WTC11 (cell line): ENCODE measurements around the gene GSC2. TPM values are rescaled to one million over a fixed set of nuclear protein-coding genes. Genes with fewer than 3 reads are reported as not detected.

ENCODE experiments used
- ATAC-seq: fragments of 200-7000 bp; cut with Tn5 transposase; 2 replicates; pipeline ENCODE4 v1.10.0; 2021; ENCODE audit warnings: mild to moderate bottlenecking, moderate library complexity
- CTCF ChIA-PET: fragments of 300-600 bp; sonication (Branson Sonifier 250); formaldehyde crosslinking; loops from one replicate; lab custom pipeline; 2021; ENCODE audit warnings: antibody characterized with exemption; lab: Charles Lee
- POLR2A ChIA-PET: fragments of 350-600 bp; sonication (Branson Sonifier 250); formaldehyde crosslinking; loops from one replicate; lab custom pipeline; 2021; ENCODE audit warnings: antibody characterized with exemption; lab: Charles Lee
- DNase-seq: peaks from one replicate; pipeline ENCODE4 v3.0.0; 2021; ENCODE audit warnings: low spot score
- H3K27ac Mint-ChIP-seq: 2 replicates; pipeline ENCODE4 v1.8.0; 2021; ENCODE audit warnings: mixed read lengths
- H3K27me3 Mint-ChIP-seq: 2 replicates; pipeline ENCODE4 v1.8.0; 2021; ENCODE audit warnings: low read depth, mild to moderate bottlenecking, moderate library complexity, mixed read lengths
- H3K36me3 Mint-ChIP-seq: 2 replicates; pipeline ENCODE4 v1.8.0; 2021; ENCODE audit warnings: mixed read lengths
- H3K4me1 Mint-ChIP-seq: 2 replicates; pipeline ENCODE4 v1.8.0; 2022; ENCODE audit warnings: mixed read lengths
- H3K4me3 Mint-ChIP-seq: 2 replicates; pipeline ENCODE4 v1.8.0; 2021; ENCODE audit warnings: mild to moderate bottlenecking, moderate library complexity, mixed read lengths
- H3K9me3 Mint-ChIP-seq: 2 replicates; pipeline ENCODE4 v1.8.0; 2021; ENCODE audit warnings: mixed read lengths
- ATF6 ChIP-seq: sonication (generic); formaldehyde crosslinking; IDR thresholded peaks from 2 replicates; pipeline ENCODE4 v1.8.1; 2023; ENCODE audit warnings: mild to moderate bottlenecking, missing genetic modification reagents
- CTCF ChIP-seq: fragments of 200-600 bp; IDR thresholded peaks from 2 replicates; pipeline ENCODE4 v1.8.0; 2022; ENCODE audit warnings: antibody characterized with exemption
- FOXJ3 ChIP-seq: sonication (generic); formaldehyde crosslinking; IDR thresholded peaks from 2 replicates; pipeline ENCODE4 v1.9.0; 2021; ENCODE audit warnings: missing genetic modification reagents, mild to moderate bottlenecking, borderline replicate concordance
- GABPB1 ChIP-seq: sonication (generic); formaldehyde crosslinking; IDR thresholded peaks from 2 replicates; pipeline ENCODE4 v1.8.1; 2023; ENCODE audit warnings: mild to moderate bottlenecking, missing genetic modification reagents
- GRHL2 ChIP-seq: fragments of 250-450 bp; sonication (Bioruptor Pico); IDR thresholded peaks from 2 replicates; pipeline ENCODE4 v1.8.0; 2022; ENCODE audit warnings: mild to moderate bottlenecking, moderate library complexity; ENCODE audit not compliant: insufficient replicate concordance, severe bottlenecking
- MLX ChIP-seq: sonication (generic); formaldehyde crosslinking; IDR thresholded peaks from 2 replicates; pipeline ENCODE4 v1.8.1; 2023; ENCODE audit warnings: mild to moderate bottlenecking, missing genetic modification reagents, moderate library complexity
- NFE2L1 ChIP-seq: sonication (generic); formaldehyde crosslinking; IDR thresholded peaks from 2 replicates; pipeline ENCODE4 v1.8.1; 2023; ENCODE audit warnings: missing genetic modification reagents
- NR3C1 ChIP-seq: sonication (generic); formaldehyde crosslinking; conservative IDR thresholded peaks from 2 replicates; pipeline ENCODE4 v1.8.1; 2023; ENCODE audit warnings: low read depth, mild to moderate bottlenecking, missing genetic modification reagents
- RORB ChIP-seq: fragments of 250-450 bp; sonication (Bioruptor Pico); IDR thresholded peaks from 2 replicates; pipeline ENCODE4 v1.9.0; 2021; ENCODE audit warnings: mild to moderate bottlenecking
- TCF7 ChIP-seq: sonication (generic); formaldehyde crosslinking; IDR thresholded peaks from 2 replicates; pipeline ENCODE4 v1.8.0; 2022; ENCODE audit warnings: mild to moderate bottlenecking, low read depth, missing genetic modification reagents, moderate library complexity
- TEAD1 ChIP-seq: sonication (generic); formaldehyde crosslinking; IDR thresholded peaks from 2 replicates; pipeline ENCODE4 v1.8.0; 2022; ENCODE audit warnings: mild to moderate bottlenecking, missing genetic modification reagents
- ZBTB21 ChIP-seq: sonication (generic); formaldehyde crosslinking; IDR thresholded peaks from 2 replicates; pipeline ENCODE4 v1.8.1; 2023; ENCODE audit warnings: mild to moderate bottlenecking, missing genetic modification reagents, borderline replicate concordance
- ZSCAN18 ChIP-seq: fragments of 250-450 bp; sonication (Bioruptor Pico); IDR thresholded peaks from 2 replicates; pipeline ENCODE4 v2.1.2; 2022; ENCODE audit warnings: mild to moderate bottlenecking, moderate library complexity
- total RNA-seq: library from RNA; stranded (reverse); gene quantifications from 3 replicates; pipeline ENCODE4 v1.2.3, GENCODE V29; 2021
- TF ChIP-seq, protein P1 (sequence below): sonication (generic); formaldehyde crosslinking; IDR thresholded peaks from 2 replicates; pipeline ENCODE4 v1.8.1; 2022; ENCODE audit warnings: mild to moderate bottlenecking, missing genetic modification reagents, moderate library complexity, borderline replicate concordance
- TF ChIP-seq, protein P2 (sequence below): sonication (generic); formaldehyde crosslinking; conservative IDR thresholded peaks from 2 replicates; pipeline ENCODE4 v1.8.1; 2023; ENCODE audit warnings: mild to moderate bottlenecking, low read depth, missing genetic modification reagents, moderate library complexity
- TF ChIP-seq, protein P3 (sequence below): sonication (generic); formaldehyde crosslinking; IDR thresholded peaks from 2 replicates; pipeline ENCODE4 v1.8.0; 2022; ENCODE audit warnings: mild to moderate bottlenecking, missing genetic modification reagents
- TF ChIP-seq, protein P4 (sequence below): sonication (generic); formaldehyde crosslinking; IDR thresholded peaks from 2 replicates; pipeline ENCODE4 v1.8.1; 2023; ENCODE audit warnings: mild to moderate bottlenecking, missing genetic modification reagents

GSC2 gene
- total RNA-seq, 1 experiment from 2014 or later: 0.68 TPM

DNA sequence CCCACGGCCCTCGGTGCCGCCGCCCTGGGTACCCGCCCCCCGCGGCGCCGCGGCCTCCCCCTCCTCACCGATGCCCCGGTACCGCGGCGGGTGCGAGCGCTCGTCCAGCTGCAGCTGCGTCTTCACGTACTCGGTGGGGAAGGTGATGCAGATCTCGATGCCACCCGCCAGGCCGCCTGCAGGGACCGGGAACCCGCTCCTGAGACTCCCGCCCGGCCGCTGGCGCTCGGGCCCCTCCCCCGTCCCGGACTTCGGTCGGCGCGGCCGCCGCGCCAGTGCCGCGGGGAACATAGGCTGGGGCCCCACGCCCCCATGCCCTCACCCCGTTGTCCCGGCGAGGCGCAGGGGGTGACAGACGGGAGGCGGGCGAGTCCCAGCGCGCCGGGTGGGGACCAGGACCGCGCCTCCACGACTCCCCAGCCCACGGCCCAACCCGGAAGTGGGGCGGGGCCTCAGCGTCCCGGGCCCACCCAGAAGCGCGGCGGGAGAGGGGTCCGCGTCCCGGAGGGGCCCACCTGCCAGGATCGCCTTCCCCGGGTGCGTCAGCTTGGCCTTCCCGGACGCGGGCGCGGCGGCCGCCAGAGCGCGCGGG is 28.1 kb upstream of the GSC2 start (continued):
- TF ChIP-seq, protein P1, sequence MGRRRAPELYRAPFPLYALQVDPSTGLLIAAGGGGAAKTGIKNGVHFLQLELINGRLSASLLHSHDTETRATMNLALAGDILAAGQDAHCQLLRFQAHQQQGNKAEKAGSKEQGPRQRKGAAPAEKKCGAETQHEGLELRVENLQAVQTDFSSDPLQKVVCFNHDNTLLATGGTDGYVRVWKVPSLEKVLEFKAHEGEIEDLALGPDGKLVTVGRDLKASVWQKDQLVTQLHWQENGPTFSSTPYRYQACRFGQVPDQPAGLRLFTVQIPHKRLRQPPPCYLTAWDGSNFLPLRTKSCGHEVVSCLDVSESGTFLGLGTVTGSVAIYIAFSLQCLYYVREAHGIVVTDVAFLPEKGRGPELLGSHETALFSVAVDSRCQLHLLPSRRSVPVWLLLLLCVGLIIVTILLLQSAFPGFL (CRISPR knock-in tag): no peak
- TF ChIP-seq NFE2L1 (CRISPR knock-in tag): no peak
- TF ChIP-seq, protein P2, sequence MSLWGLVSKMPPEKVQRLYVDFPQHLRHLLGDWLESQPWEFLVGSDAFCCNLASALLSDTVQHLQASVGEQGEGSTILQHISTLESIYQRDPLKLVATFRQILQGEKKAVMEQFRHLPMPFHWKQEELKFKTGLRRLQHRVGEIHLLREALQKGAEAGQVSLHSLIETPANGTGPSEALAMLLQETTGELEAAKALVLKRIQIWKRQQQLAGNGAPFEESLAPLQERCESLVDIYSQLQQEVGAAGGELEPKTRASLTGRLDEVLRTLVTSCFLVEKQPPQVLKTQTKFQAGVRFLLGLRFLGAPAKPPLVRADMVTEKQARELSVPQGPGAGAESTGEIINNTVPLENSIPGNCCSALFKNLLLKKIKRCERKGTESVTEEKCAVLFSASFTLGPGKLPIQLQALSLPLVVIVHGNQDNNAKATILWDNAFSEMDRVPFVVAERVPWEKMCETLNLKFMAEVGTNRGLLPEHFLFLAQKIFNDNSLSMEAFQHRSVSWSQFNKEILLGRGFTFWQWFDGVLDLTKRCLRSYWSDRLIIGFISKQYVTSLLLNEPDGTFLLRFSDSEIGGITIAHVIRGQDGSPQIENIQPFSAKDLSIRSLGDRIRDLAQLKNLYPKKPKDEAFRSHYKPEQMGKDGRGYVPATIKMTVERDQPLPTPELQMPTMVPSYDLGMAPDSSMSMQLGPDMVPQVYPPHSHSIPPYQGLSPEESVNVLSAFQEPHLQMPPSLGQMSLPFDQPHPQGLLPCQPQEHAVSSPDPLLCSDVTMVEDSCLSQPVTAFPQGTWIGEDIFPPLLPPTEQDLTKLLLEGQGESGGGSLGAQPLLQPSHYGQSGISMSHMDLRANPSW: no peak
- TF ChIP-seq, protein P3, sequence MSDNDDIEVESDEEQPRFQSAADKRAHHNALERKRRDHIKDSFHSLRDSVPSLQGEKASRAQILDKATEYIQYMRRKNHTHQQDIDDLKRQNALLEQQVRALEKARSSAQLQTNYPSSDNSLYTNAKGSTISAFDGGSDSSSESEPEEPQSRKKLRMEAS (CRISPR knock-in tag): no peak; the same call in none of the 2 replicates
- no peak for TF ChIP-seq TEAD1 (CRISPR knock-in tag)
- TF ChIP-seq FOXJ3 (CRISPR knock-in tag): no peak
- TF ChIP-seq RORB: no peak
- peak; percentile 17; the same call in 1 of the 2 replicates for TF ChIP-seq GABPB1
- TF ChIP-seq NR3C1: no peak
- no peak for TF ChIP-seq ATF6 (CRISPR knock-in tag)
- TF ChIP-seq GRHL2: no peak
- TF ChIP-seq CTCF: no peak

- peak; percentile 39 for DNase-seq
- POLR2A ChIA-PET: interaction anchor here (0.9 kb wide), 1 partner anchor 33 kb away, joined by 3 read pairs; the partner anchor contains the start of gene ESS2
- TF ChIP-seq, protein P4, sequence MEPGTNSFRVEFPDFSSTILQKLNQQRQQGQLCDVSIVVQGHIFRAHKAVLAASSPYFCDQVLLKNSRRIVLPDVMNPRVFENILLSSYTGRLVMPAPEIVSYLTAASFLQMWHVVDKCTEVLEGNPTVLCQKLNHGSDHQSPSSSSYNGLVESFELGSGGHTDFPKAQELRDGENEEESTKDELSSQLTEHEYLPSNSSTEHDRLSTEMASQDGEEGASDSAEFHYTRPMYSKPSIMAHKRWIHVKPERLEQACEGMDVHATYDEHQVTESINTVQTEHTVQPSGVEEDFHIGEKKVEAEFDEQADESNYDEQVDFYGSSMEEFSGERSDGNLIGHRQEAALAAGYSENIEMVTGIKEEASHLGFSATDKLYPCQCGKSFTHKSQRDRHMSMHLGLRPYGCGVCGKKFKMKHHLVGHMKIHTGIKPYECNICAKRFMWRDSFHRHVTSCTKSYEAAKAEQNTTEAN: no peak
- TF ChIP-seq MLX (CRISPR knock-in tag) (no peak), ZBTB21 (no peak), ZSCAN18 (no peak), TCF7 (CRISPR knock-in tag) (no peak), CTCF (no peak), NR3C1 (no peak)
These were observed 27.3 kb upstream of the GSC2 start for GRCh38 chr22:19177164-19178064.

More at GRCh38 chr22:19177164-19178064, 27.3 kb upstream of the GSC2 start:
- CTCF ChIA-PET: interaction anchor here (0.8 to 2.9 kb wide), 6 partner anchors 30 to 162 kb away, joined by 3 to 22 read pairs (median 10); partner anchors contain the start of genes DGCR2 and ESS2
- Mint-ChIP-seq H3K4me1 (peaks cover 40% of the 10 kb centered on the region), H3K27ac (no peak overlapping the region), H3K27me3 (no peaks in the 10 kb centered on the region; the same call in 1 of the 2 replicates), H3K4me3 (peak overlapping the region; percentile 74), H3K9me3 (no peaks in the 10 kb centered on the region), H3K36me3 (no peaks in the 10 kb centered on the region; the same call in 1 of the 2 replicates)
- ATAC-seq: no peak
